ENCODE results near the gene DOCK6. TPM values are rescaled to one million over a fixed set of nuclear protein-coding genes. Genes with fewer than 3 reads are reported as not detected.

DOCK6 gene
- total RNA-seq, 2 donors from 2014 or later, result 77.1 to 89.2 TPM

GRCh38 chr19:11200015-11200574 is 62.2 kb downstream of the DOCK6 start:
- DNase-seq (no peak), ATAC-seq (no peak)
- Histone ChIP-seq H3K27ac (no peak overlapping the region), H3K27me3 (no peaks in the 10 kb centered on the region), H3K4me3 (no peak overlapping the region), H3K4me1 (peaks cover 56% of the 10 kb centered on the region), H3K9me3 (no peaks in the 10 kb centered on the region), H3K36me3 (replicated peaks in 1 of 2; ENCODE audit: insufficient read depth in 1 of 2, low read depth in 2 of 2) (no peaks in the 10 kb centered on the region)
- intact Hi-C loops (cut with DNase I), result loop anchor here (2.0 to 10.0 kb wide), 2 partner anchors 65 to 165 kb away; no protein-coding TSS in a partner anchor
- WGBS, 2 donors, result 86 to 87% methylated on average over 15 of the region's 15 CpGs
- no peak for TF ChIP-seq POLR2A (IDR thresholded peaks at IDR 0.05)
- no peak for TF ChIP-seq CTCF (IDR thresholded peaks at IDR 0.05)

GRCh38 chr19:11199517-11199916 is 62.8 kb downstream of the DOCK6 start:
- TF ChIP-seq CTCF (IDR thresholded peaks at IDR 0.05) (no peak), POLR2A (IDR thresholded peaks at IDR 0.05) (no peak)
- ATAC-seq (no peak), DNase-seq (no peak)
- H3K27ac ChIP-seq, result peak overlapping the region in 1 of 4 donors; percentile 88
- H3K9me3 ChIP-seq, result no peaks in the 10 kb centered on the region
- no peaks in the 10 kb centered on the region for H3K27me3 ChIP-seq
- H3K36me3 ChIP-seq (replicated peaks in 1 of 2; ENCODE audit: insufficient read depth in 1 of 2, low read depth in 2 of 2), result no peaks in the 10 kb centered on the region
- intact Hi-C loops (cut with DNase I), result no loop called here
- peaks cover 56% of the 10 kb centered on the region for H3K4me1 ChIP-seq
- WGBS, 2 donors, result 83 to 93% methylated on average over 5 of the region's 5 CpGs
- no peak overlapping the region for H3K4me3 ChIP-seq

- DNase-seq (no peak), ATAC-seq (no peak)
- TF ChIP-seq CTCF (IDR thresholded peaks at IDR 0.05) (no peak), POLR2A (IDR thresholded peaks at IDR 0.05) (no peak)
- H3K36me3 ChIP-seq (replicated peaks in 1 of 2; ENCODE audit: insufficient read depth in 1 of 2, low read depth in 2 of 2), result no peaks in the 10 kb centered on the region
- intact Hi-C loops (cut with DNase I), result no loop called here
- 67 to 68% methylated on average over 7 of the region's 7 CpGs for WGBS, 2 donors
- peak overlapping the region in 3 of 4 donors; percentile 86 to 91 (median 88) for H3K27ac ChIP-seq
- H3K4me3 ChIP-seq, result no peak overlapping the region
- H3K27me3 ChIP-seq, result no peaks in the 10 kb centered on the region
- no peaks in the 10 kb centered on the region for H3K9me3 ChIP-seq
- peaks cover 55% of the 10 kb centered on the region for H3K4me1 ChIP-seq
Measured at GRCh38 chr19:11198769-11199424, 63.4 kb downstream of the DOCK6 start.

- intact Hi-C loops (cut with DNase I), result no loop called here
- Histone ChIP-seq H3K27ac (peak overlapping the region; percentile 86 to 91 (median 87)), H3K27me3 (no peaks in the 10 kb centered on the region), H3K4me1 (peaks cover 48% of the 10 kb centered on the region), H3K9me3 (no peaks in the 10 kb centered on the region), H3K36me3 (replicated peaks in 1 of 2; ENCODE audit: insufficient read depth in 1 of 2, low read depth in 2 of 2) (peaks cover 0 to 7% of the 10 kb centered on the region in 2 donors), H3K4me3 (no peak overlapping the region)
- no peak for DNase-seq
- WGBS, 2 donors, result 68 to 73% methylated on average over 7 of the region's 7 CpGs
- TF ChIP-seq POLR2A (IDR thresholded peaks at IDR 0.05), result no peak
- TF ChIP-seq CTCF (IDR thresholded peaks at IDR 0.05), result no peak
- ATAC-seq, result no peak
Measured at GRCh38 chr19:11198175-11198534, 64.2 kb downstream of the DOCK6 start.
